IMR-90 (cell line): Measurements from ENCODE around the gene PDE4A. TPM values are rescaled to one million over a fixed set of nuclear protein-coding genes. Genes with fewer than 3 reads are reported as not detected.
A peak's percentile ranks its signal among the peaks of the same experiment; 100 is the strongest.

Experiments
- ATAC-seq: fragments of 200-7000 bp; cut with Tn5 transposase; 2 replicates; pipeline ENCODE4 v1.9.1; 2020; ENCODE audit warnings: low read depth, mild to moderate bottlenecking, moderate library complexity
- BruUV-seq: library from RNA; stranded (reverse); fragments of 400-500 nt; replicated peaks from 2 replicates; lab custom pipeline; 2021; lab: Mats Ljungman, UMichigan
- CTCF ChIA-PET: fragments of 300-600 bp; formaldehyde crosslinking; extraction: SDS; loops from one replicate; lab custom pipeline; 2021; ENCODE audit warnings: antibody characterized with exemption; lab: Yijun Ruan, JAX
- POLR2A ChIA-PET: fragments of 300-600 bp; sonication (Branson Sonifier 250); formaldehyde crosslinking; loops from one replicate; lab custom pipeline; 2022; ENCODE audit warnings: antibody characterized with exemption; ENCODE audit not compliant: unreplicated experiment; lab: Charles Lee
- DNase-seq: peaks from one replicate; pipeline ENCODE4 v3.0.0; 2013
- H2AFZ ChIP-seq: replicated peaks from 2 replicates; pipeline ENCODE3; 2013; ENCODE audit warnings: low read length, mild to moderate bottlenecking; ENCODE audit not compliant: poor library complexity
- H2AK5ac ChIP-seq: 2 replicates; pipeline ENCODE4 v1.6.1; 2013; ENCODE audit warnings: low read depth, low read length, inconsistent platforms
- H2AK9ac ChIP-seq: replicated peaks from 2 replicates; pipeline ENCODE3; 2013; ENCODE audit warnings: mild to moderate bottlenecking, low read depth, low read length, moderate library complexity; ENCODE audit not compliant: poor library complexity
- H2BK120ac ChIP-seq: 2 replicates; pipeline ENCODE4 v1.6.1; 2013; ENCODE audit warnings: low read depth, low read length, inconsistent platforms
- H2BK15ac ChIP-seq: 3 replicates; pipeline ENCODE4 v1.6.1; 2013; ENCODE audit warnings: low read depth, low read length, inconsistent platforms
- H2BK20ac ChIP-seq: 2 replicates; pipeline ENCODE4 v1.6.1; 2013; ENCODE audit warnings: low read depth, mild to moderate bottlenecking, inconsistent platforms, low read length, moderate library complexity
- H2BK5ac ChIP-seq: 2 replicates; pipeline ENCODE4 v1.6.1; 2013; ENCODE audit warnings: mild to moderate bottlenecking, low read depth, low read length, inconsistent platforms; ENCODE audit not compliant: poor library complexity, severe bottlenecking
- H3K14ac ChIP-seq: replicated peaks from 2 replicates; pipeline ENCODE4 v1.6.1; 2013; ENCODE audit warnings: low read depth, low read length, inconsistent platforms
- H3K18ac ChIP-seq: 2 replicates; pipeline ENCODE4 v1.6.1; 2013; ENCODE audit warnings: low read depth, low read length, control low read depth
- H3K23ac ChIP-seq: 2 replicates; pipeline ENCODE4 v1.6.1; 2013; ENCODE audit warnings: low read depth, low read length, inconsistent platforms
- H3K27ac ChIP-seq: 2 replicates; pipeline ENCODE4 v1.5.1; 2013; ENCODE audit warnings: mild to moderate bottlenecking, control low read depth, low read length; ENCODE audit not compliant: insufficient read depth
- H3K27me3 ChIP-seq: 2 replicates; pipeline ENCODE4 v1.6.1; 2013; ENCODE audit warnings: low read length; ENCODE audit not compliant: control insufficient read depth, insufficient read depth
- H3K36me3 ChIP-seq: 2 replicates; pipeline ENCODE4 v1.6.1; 2013; ENCODE audit warnings: low read length, mixed read lengths; ENCODE audit not compliant: control insufficient read depth, insufficient read depth
- H3K4ac ChIP-seq: 2 replicates; pipeline ENCODE4 v1.6.1; 2013; ENCODE audit warnings: low read depth, low read length, inconsistent platforms
- H3K4me1 ChIP-seq: 2 replicates; pipeline ENCODE4 v1.6.1; 2013; ENCODE audit warnings: low read length, mixed read lengths; ENCODE audit not compliant: control insufficient read depth, insufficient read depth
- H3K4me2 ChIP-seq: 2 replicates; pipeline ENCODE4 v1.6.1; 2013; ENCODE audit warnings: low read depth, mild to moderate bottlenecking, control low read depth, low read length, moderate library complexity
- H3K4me3 ChIP-seq: 2 replicates; pipeline ENCODE4 v1.5.1; 2013; ENCODE audit warnings: low read depth, mild to moderate bottlenecking, control low read depth, low read length, moderate library complexity; ENCODE audit not compliant: insufficient read depth
- H3K56ac ChIP-seq: 2 replicates; pipeline ENCODE4 v1.6.1; 2013; ENCODE audit warnings: low read length, inconsistent platforms; ENCODE audit not compliant: insufficient read depth; ENCODE audit errors: extremely low read depth
- H3K79me1 ChIP-seq, 2 experiments: 2 replicates each; pipeline ENCODE4 v1.6.1; 2013; ENCODE audit warnings: low read length in 2 of 2, inconsistent platforms in 1 of 2, low read depth in 1 of 2
- H3K9ac ChIP-seq: 2 replicates; pipeline ENCODE4 v1.6.1; 2013; ENCODE audit warnings: low read depth, low read length, control low read depth
- H3K9me1 ChIP-seq: 2 replicates; pipeline ENCODE4 v1.6.1; 2013; ENCODE audit warnings: low read length, inconsistent platforms; ENCODE audit not compliant: insufficient read depth
- H3K9me3 ChIP-seq: 2 replicates; pipeline ENCODE4 v1.6.1; 2013; ENCODE audit warnings: low read length; ENCODE audit not compliant: control insufficient read depth, insufficient read depth
- H4K20me1 ChIP-seq: 2 replicates; pipeline ENCODE4 v1.6.1; 2013; ENCODE audit warnings: low read length, inconsistent platforms; ENCODE audit not compliant: insufficient read depth
- H4K5ac ChIP-seq: 2 replicates; pipeline ENCODE4 v1.6.1; 2013; ENCODE audit warnings: mild to moderate bottlenecking, low read depth, low read length, control low read depth
- H4K8ac ChIP-seq, 2 experiments: 2 replicates each; pipeline ENCODE4 v1.6.1; 2013; ENCODE audit warnings: low read depth in 2 of 2, low read length in 2 of 2, control low read depth in 1 of 2, inconsistent platforms in 1 of 2
- H4K91ac ChIP-seq: 2 replicates; pipeline ENCODE4 v1.6.1; 2013; ENCODE audit warnings: low read depth, low read length, inconsistent platforms; ENCODE audit not compliant: insufficient read depth
- CHD1 ChIP-seq: IDR thresholded peaks from 2 replicates; pipeline ENCODE4 v1.6.1; 2012; ENCODE audit warnings: low read depth, low read length, improper control_type of control experiment
- RAD21 ChIP-seq: IDR thresholded peaks from 2 replicates; pipeline ENCODE4 v1.6.1; 2012; ENCODE audit warnings: low read length, improper control_type of control experiment
- SMC3 ChIP-seq: fragments of 150-350 bp; IDR thresholded peaks from 2 replicates; pipeline ENCODE4 v1.6.1; 2016; ENCODE audit warnings: low read depth, mild to moderate bottlenecking, antibody characterized with exemption, low read length, moderate library complexity
- WGBS, 2 experiments: methylation state at CpG; one replicate each; pipeline versions ENCODE4 v1.1.5 to v1.1.7; 2013; ENCODE audit warnings: missing lambda C conversion rate in 2 of 2; ENCODE audit not compliant: insufficient read length in 1 of 2; ENCODE audit errors: extremely low coverage in 2 of 2; 5-methylcytosine and 5-hydroxymethylcytosine counted together
- dilution Hi-C: fragments of 300-500 bp; cut with HindIII; formaldehyde crosslinking; loops from one replicate; pipeline ENCODE4 v1.14.3; 2018; ENCODE audit warnings: low sequenced_read_pairs; ENCODE audit not compliant: unreplicated experiment
- in situ Hi-C: fragments of 300-500 bp; cut with MboI; formaldehyde crosslinking; loops from 3 replicates; pipeline ENCODE4 v1.14.3; 2019; ENCODE audit warnings: low sequenced_read_pairs, inconsistent platforms, mixed read lengths
- intact Hi-C: fragments of 100-400 bp; cut with micrococcal nuclease; formaldehyde crosslinking; loops from 2 replicates; pipeline ENCODE4 v1.10.0; 2022
- polyA plus RNA-seq, 3 experiments: library from polyadenylated mRNA; depleted of rRNA; stranded (reverse); fragments of >200 nt; gene quantifications; 2 replicates each; pipeline ENCODE4 v1.2.3, GENCODE V29; 2012; ENCODE audit warnings: low replicate concordance in 1 of 3
- total RNA-seq: library from RNA; depleted of rRNA; stranded (reverse); fragments of >200 nt; gene quantifications from 2 replicates; pipeline ENCODE4 v1.2.3, GENCODE V29; 2012
- TF ChIP-seq, protein P1 (sequence below): conservative IDR thresholded peaks from 2 replicates; pipeline ENCODE4 v1.5.1; 2012; ENCODE audit warnings: mild to moderate bottlenecking, low read depth, low read length, improper control_type of control experiment

Gene PDE4A
- total and polyA plus RNA-seq, 2 of the 4 experiments (the other 2 are of a cell fraction) = 1.8 to 7.0 TPM

- Histone ChIP-seq H3K56ac (no peak overlapping the region), H2AK9ac (no peak overlapping the region), H3K27ac (no peak overlapping the region), H2AK5ac (no peak overlapping the region), H3K27me3 (no peaks in the 10 kb centered on the region), H4K91ac (no peak overlapping the region), H3K4me2 (no peak overlapping the region), H2BK5ac (no peak overlapping the region), H2AFZ (no peak overlapping the region), H3K18ac (no peak overlapping the region), H4K5ac (no peak overlapping the region), H2BK20ac (no peak overlapping the region), H3K9me3 (no peaks in the 10 kb centered on the region), H3K36me3 (peaks cover 3% of the 10 kb centered on the region; the same call in 1 of the 2 replicates), H3K4ac (no peak overlapping the region), H3K14ac (no peak overlapping the region), H4K20me1 (no peaks in the 10 kb centered on the region), H3K4me1 (no peaks in the 10 kb centered on the region), H3K79me1 (no peaks in the 10 kb centered on the region), H2BK120ac (no peak overlapping the region), H3K23ac (no peak overlapping the region), H3K9ac (no peak overlapping the region), H4K8ac (no peak overlapping the region), H3K4me3 (no peak overlapping the region), H2BK15ac (no peak overlapping the region), H3K9me1 (no peaks in the 10 kb centered on the region)
- intact Hi-C loops (no loop called here), dilution Hi-C loops (no loop called here), in situ Hi-C loops (no loop called here)
- ChIA-PET POLR2A (no interaction called here), CTCF (no interaction called here)
- ATAC-seq (peak; percentile 77), DNase-seq (peak; percentile 47)
- no CpG with 5 or more reads among the region's 6 CpGs for WGBS, 2 experiments
- BruUV-seq = no TSS peak
- TF ChIP-seq SMC3 (0 out of 2 replicates have a peak, but pooled peaks have one; percentile 12), RAD21 (peak; percentile 21; the same call in 1 of the 2 replicates), CHD1 (no peak)
- TF ChIP-seq, protein P1, sequence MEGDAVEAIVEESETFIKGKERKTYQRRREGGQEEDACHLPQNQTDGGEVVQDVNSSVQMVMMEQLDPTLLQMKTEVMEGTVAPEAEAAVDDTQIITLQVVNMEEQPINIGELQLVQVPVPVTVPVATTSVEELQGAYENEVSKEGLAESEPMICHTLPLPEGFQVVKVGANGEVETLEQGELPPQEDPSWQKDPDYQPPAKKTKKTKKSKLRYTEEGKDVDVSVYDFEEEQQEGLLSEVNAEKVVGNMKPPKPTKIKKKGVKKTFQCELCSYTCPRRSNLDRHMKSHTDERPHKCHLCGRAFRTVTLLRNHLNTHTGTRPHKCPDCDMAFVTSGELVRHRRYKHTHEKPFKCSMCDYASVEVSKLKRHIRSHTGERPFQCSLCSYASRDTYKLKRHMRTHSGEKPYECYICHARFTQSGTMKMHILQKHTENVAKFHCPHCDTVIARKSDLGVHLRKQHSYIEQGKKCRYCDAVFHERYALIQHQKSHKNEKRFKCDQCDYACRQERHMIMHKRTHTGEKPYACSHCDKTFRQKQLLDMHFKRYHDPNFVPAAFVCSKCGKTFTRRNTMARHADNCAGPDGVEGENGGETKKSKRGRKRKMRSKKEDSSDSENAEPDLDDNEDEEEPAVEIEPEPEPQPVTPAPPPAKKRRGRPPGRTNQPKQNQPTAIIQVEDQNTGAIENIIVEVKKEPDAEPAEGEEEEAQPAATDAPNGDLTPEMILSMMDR = peak; percentile 38
Observed at GRCh38 chr19:10471909-10472308, 51.6 kb downstream of the PDE4A start.
